ENCODE measurements around the gene SEPHS1.
"Not testable (repeated sequence)": the region's sequence is repeated elsewhere in the genome, so short reads cannot be mapped to it uniquely, and the experiment has no call there.

The SEPHS1 gene, protein sequence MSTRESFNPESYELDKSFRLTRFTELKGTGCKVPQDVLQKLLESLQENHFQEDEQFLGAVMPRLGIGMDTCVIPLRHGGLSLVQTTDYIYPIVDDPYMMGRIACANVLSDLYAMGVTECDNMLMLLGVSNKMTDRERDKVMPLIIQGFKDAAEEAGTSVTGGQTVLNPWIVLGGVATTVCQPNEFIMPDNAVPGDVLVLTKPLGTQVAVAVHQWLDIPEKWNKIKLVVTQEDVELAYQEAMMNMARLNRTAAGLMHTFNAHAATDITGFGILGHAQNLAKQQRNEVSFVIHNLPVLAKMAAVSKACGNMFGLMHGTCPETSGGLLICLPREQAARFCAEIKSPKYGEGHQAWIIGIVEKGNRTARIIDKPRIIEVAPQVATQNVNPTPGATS

DNA sequence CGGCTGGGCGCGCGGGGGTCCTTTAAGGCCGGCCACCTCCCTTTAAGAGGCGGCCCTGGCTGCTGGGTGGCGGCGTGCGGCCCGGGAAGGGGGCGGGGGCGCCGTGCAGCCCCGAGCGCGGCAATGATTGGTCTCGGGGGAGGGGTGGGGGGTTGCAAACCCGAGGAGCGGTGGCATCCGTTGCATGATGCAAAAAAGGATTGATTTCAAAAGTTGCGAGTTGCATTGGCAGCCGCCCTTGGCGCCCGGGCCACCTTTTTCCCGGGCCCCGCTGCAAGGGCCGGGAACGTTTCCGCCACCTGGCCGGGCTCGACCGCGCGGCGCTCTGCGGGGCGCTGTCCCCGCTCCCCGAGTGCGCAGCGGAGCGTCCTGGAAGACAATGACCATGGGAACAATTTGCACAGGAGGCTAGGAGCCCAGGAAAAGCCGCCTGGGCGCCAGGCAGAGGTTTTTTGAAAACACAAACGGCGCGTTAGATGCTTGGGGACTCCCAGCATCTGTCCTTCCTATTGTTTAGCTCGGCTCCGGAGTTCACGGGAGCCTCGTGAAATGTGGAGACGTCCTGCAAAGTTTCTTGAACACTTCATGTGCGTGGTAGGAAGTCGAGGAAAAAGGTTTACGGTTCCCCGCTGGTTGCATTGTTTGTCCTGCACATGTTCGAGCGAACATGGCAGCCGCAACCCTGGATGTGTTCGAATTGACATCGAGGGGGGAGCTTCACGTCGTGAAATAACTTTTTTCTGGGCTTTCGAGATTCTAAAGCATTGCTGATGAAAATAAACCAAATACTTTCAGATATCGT is at the start of gene SEPHS1:
TSS of gene SEPHS1 (minus strand) at position 78 of the 802 bp plus-strand sequence. CDS start 3,343 bp downstream, outside the sequence.
- peak; percentile 54 for DNase-seq (ENCODE audit: low read depth)

DNA sequence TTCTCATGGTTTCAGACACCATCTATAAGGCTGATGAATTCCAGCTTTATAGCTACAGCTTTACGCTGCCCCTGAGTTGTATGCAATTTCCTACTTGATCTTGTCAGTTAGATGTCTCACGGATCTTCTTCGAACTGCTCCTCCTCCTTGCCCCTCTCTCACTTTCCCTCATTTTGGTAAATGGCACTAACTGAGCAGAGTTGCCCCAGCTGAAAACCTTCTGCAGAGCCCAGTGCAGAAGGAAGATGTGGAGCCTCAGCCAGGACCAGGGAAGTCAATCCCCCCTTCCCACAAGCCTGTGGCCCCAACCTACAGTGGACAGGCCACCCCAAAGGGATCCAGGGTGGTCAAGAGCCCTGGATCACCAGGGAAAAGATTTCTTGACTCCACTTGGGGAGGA is 49.0 kb upstream of the SEPHS1 start:
- no peak for DNase-seq (ENCODE audit: low read depth)

DNA sequence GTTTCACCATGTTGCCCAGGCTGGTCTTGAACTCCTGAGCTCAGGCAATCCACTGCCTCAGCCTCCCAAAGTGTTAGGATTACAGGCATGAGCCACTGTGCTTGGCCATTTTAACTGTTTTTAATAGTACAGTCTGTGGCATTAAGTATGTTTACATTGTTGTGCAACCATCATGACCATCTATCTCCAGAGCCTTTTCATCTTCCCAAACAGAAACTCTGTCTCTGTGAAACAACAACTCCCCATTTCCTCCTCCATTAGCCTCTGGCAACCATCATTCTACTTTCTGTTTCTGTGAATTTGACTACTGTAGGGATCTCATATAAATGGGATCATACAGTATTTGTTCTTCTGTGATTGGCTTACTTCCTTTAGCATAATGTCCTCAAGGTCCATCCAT is 48.3 kb upstream of the SEPHS1 start:
- peak; percentile 47 for DNase-seq (ENCODE audit: low read depth)

DNA sequence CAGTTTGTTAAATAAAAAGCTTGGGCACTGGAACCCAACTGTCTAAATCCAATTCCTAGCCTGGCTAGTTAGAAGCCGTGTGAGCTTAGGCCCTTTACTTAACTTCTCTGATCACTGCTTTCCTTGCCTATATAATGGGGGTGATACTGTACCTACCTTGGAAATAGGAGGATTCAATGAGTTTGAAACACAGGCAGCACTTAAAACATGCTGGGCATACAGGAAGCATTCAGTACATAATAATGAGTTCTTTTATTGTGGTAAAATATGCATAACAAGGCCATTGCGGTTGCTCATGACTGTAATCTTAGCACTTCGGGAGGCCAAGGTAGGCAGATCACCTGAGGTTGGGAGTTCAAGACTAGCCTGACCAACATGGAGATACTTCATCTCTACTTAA is 47.4 kb upstream of the SEPHS1 start:
- no peak for DNase-seq (ENCODE audit: low read depth)

DNA sequence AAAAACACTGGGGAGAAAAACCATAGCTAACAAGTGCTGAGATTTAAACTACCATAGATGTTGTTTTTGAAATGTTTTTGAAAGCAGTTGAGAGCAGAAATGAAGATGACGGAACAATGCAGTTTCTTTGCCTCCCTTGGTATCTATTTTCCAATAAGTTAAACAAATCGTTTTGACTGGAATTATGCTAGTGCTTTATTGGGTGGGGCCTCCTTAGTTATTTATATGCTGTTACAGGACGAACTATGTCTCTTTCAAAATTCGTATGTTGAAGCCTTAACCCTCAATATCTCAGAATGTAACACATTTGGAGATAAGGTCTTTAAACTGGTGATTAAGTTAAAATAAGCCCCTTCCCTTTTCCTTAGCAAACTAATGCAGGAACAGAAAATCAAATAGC is 45.5 kb upstream of the SEPHS1 start:
- no peak for DNase-seq (ENCODE audit: low read depth)

DNA sequence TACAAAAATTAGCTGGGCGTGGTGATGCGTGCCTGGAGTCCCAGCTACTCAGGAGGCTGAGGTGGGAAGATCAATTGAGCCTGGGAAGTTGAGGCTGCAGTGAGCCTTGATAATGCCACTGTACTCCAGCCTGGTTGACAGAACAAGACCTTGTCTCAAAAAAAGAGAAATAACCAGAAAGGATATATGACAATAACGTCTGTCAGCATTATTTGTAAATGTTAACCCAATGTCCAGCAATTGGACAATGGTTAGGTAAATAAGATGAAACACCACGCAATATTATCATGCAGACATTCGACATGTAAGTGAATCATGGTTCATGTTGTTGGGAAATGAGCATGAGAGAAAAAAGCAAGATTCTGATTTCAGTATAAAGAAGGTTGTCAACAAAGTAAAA is 44.6 kb upstream of the SEPHS1 start:
- DNase-seq (ENCODE audit: low read depth), result no peak

DNA sequence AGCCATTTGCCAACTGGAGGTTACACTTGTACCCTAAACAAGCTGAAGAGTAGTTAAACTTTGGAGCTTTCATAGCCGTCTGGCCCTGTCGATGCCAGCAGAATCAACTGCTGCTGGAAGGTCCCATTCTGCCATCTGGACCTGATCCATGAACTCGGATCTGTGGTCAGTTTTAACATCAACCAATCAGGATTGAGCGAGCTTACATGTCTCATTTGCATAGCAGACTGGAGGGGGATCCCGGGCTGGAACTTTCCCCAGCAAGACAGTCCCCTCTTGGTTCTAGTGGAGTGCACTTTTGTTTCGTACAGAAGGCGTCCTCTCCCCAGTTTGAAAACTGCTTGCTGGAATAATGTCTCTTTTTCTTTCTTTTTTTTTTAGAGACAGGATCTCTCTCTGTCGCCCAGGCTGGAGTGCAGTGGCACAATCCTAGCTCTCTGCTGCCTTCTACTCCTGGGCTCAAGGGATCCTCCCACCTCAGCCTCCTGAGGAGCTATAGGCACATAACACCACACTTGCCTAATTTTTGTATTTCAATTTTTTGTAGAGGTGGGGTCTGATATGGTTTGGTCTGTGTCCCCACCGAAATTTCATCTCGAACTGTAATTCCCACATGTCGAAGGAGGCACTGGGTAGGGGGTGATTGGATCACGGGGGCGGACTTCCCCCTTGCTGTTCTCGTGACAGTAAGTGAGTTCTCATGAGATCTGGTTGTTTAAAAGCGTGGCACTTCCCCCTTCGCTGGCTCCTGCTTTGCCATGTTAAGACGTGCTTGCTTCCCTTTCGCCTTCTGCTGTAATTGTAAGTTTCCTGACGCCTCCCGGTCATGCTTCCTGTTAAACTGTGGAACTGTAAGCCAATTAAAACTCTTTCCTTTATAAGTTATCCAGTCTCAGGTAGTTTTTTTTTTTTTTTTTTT is 42.8 kb upstream of the SEPHS1 start:
- no peak for DNase-seq (ENCODE audit: low read depth)

DNA sequence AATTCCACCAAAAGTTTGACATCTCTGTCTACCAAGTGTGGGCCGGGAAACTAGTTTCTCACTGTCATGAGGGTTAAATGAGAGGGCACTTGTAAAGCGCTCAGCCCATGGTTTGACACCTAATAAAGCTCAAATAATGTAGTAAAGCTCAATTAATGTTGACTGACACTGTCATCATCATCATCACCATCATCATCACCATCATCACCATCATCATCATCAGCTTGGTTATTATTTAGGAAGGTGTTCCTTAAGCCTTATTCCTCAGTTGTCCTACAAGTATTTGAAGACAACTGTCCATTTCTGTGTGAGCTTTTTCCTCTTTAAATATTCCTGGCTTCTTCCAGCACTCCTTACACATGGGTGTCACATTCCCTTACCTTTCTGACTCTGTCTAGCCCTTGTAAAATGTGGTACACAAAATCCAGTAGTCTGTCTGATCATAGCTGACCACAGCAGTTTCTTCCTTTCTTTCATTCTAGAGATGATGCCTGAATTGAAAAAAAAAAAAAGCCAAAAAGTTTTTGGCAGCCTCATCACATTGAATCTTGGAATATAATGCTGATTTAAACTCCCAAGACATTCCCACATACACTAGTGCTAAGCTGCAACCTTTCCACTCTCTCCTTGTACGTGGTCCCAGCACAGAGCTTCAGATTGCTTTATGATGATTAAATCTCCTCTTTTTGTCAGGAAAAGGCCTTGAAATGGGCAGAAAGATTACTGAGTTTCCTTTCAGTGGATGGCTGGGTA is 40.6 kb upstream of the SEPHS1 start:
- no peak for DNase-seq (ENCODE audit: low read depth)

DNA sequence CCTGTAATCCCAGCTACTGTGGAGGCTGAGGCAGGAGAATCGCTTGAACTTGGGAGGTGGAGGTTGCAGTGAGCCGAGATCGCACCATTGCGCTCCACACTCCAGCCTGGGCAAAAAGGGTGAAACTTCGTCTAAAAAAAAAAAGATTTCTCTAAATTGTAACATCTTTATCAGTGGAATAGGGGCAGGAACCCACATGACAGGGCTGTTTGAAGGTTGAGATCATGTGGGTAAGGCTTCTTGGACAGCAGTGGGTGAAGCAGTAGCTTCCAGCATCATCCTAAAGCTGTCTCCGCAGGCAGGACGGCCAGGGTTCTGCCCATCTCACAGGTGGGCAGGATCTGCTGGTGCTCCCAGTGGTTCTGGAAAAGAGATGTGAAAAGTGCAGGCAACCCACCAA is 37.9 kb upstream of the SEPHS1 start:
- no peak for DNase-seq (ENCODE audit: low read depth)

DNA sequence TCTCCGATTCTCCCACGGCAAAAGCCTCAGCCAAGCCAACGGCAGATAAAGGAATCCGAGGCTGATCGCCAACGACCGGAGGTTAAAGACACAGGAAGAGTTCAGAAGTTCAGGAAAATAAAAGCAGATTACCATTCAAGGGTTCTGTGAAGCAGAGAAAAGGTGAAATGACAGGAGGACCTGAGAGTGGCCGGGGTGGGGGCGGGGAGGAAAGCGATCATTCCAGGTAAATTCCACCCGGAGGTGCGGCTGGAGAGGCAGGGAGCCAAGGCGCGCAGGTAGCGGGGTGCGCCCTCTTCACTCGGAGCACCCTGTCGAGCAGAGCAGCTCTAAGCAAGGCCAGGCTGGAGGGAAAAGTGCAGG is 35.3 kb upstream of the SEPHS1 start:
- peak; percentile 3 for DNase-seq (ENCODE audit: low read depth)

DNA sequence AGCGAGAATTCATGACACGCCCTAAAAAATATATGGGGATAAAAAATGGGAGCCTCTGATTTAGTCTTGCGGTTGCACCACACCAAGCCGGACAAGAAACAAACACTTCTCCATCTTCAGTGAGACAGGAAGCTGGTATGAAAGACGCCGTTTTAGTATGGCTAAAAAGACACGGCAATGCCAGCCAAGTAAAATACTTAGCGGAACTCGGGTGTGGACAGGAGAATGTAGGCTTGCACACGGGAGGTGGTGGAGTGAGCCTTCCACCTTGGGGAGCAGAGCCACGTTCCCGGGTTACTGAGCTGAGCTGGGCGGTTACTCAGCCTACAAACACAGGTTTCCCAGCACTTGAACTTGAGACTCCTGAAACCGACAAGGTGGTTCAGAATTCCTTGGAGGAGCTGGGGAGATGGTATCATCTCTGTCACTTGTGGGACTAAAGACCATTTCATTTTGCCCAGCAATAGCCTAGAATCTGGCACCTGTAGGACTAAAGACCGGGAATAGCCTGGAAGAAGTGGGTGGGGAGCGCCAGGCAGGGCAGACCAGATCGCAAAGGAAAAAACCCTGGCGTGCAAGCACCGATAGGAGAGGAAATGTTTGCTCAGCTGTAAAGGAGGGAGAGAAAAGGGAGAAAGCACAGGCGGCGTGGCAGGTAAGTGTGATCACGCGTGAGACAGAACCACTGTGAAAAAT is 34.8 kb upstream of the SEPHS1 start:
- peak; percentile 13 for DNase-seq (ENCODE audit: low read depth)

DNA sequence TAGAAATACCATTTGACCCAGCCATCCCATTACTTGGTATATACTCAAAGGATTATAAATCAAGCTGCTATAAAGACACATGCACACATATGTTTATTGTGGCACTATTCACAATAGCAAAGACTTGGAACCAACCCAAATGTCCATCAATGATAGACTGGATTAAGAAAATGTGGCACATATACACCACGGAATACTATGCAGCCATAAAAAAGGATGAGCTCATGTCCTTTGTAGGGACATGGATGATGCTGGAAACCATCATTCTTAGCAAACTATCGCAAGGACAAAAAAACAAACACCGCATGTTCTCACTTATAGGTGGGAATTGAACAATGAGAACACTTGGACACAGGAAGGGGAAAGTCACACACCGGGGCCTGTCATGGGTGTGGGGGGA is 31.0 kb upstream of the SEPHS1 start:
- DNase-seq (ENCODE audit: low read depth), result not testable (repeated sequence)

DNA sequence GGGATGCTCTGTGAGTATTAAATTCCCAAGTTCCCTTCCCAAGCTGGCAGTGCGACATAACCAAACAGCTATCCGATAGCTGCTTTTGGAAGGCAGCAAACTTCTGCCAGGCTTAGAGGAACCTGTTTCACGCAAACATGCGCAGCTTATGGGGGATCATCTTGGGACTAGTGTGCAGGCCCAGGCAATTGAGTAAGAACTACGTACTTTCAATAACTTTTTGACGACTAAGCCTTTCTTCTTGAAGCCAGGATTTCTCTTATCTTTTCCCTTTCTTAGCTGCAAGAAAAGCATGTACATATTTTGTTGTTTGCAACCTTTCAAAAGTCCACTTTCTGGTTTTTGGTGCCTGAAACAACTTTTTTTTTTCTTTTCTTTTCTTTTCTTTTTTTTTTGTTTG is 28.7 kb upstream of the SEPHS1 start:
- no peak for DNase-seq (ENCODE audit: low read depth)

DNA sequence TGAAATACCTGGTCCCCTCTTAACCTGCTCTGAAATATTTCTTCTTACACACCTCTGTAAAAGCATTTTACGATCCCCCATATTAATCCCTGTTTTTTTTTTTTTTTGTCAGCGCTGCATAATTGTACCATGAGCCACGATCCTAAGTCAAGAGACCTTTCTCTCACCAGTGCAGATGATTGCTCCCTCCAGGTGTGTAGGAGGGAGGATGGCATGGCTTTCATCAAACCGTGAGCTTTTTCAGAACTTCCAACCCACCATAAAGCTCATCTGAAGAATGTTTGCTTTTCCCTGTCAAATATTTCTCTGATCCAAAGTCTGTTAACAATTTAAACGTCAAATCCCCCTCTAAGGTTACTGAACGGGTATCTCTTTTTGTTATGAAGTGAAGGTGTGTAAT is 28.2 kb upstream of the SEPHS1 start:
- DNase-seq (ENCODE audit: low read depth), result no peak

DNA sequence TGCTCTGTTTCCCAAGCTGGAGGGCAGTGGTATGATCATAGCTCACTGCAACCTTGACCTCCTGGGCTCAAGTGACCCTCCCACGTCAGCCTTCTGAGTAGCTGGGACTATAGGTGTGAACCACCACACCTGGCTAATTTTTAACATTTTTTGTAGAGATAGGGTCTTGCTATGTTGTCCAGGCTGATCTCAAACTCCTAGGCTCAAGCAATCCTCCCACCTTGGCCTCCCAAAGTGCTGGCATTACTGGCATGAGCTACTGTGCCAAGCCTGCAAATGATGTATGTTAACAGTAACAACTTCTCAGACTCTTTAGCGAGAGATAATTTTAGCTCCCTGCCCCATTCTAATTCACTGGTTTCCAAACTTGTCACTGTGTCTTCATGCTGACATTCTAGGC is 27.7 kb upstream of the SEPHS1 start:
- DNase-seq (ENCODE audit: low read depth), result no peak

DNA sequence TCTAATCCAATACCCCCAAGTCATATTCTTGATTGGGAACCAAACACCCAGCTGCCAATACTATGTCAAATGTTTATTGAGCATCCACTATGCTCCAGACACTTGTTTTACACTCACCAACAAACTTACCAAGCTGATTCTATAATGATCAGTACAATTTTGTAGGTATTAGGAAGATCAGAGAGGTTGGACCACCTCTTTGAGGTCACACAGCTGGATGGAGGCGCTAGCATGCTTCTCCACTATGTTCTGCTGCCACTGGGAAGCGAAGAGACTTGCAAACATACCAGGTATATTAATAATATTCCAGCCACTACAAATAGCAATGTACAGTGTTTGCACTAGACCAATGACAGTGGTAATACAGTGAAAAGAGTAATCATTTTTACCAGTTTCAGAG is 25.6 kb upstream of the SEPHS1 start:
- DNase-seq (ENCODE audit: low read depth), result no peak

DNA sequence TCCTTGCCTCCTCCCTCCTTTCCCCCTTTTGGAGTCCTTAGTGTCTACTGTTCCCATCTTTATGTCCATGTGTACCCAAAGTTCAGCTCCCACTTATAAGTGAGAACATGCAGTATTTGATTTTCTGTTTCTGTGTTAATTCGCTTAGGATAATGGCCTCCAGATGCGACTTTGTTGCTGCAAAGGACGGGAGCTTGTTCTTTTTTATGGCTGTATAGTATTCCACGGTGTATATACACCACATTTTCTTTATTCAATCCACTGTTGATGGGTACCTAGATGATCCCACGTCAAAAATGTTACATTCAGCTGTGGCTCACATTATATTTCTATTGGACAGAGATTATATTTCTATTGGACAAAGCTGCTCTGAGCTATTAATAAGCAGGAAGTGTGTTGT is 24.4 kb upstream of the SEPHS1 start:
- no peak for DNase-seq (ENCODE audit: low read depth)

DNA sequence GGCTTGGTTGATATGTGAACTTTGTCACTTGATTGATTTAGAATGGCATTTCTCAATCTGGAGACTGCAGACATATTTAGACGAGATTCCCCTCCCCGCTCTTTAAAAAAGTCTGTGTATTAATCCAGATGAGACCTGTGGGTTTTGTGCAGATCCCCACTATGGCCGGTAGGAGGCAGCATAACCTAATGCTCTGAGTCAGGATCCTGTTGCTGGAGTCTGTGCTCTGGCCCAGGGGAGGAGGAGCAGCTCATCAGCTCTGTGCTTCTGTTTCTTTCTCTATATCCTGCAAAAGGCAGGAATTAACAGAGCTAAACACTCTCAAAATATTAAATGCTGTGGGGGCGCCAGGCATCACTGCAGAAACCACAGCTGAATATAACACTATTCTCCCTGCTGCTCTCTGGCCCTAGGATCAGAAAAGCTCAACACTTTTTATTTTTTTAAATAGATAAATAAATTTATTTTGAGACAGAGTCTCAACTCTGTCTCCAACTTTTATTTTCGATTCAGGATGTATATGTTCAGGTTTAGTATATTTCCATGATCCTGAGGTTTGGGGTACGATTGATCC is 23.9 kb upstream of the SEPHS1 start:
- DNase-seq (ENCODE audit: low read depth), result peak; percentile 79

DNA sequence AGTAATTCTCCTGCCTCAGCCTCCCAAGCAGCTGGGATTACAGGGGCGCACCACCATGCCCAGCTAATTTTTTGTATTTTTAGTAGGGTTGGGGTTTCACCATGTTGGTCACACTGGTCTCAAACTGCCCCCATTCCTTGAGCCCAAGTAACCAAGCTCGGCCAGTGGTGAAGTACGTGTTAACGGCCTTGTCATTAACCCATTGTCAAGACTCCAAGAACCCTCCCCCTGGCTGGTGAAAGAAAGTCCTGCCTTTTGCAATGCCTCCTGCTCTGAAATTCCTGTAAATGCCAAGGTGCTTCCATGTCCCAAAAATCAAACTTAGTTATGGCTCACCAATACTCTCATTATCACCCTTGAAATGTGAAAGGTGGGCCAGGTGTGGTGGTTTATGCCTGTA is 18.8 kb upstream of the SEPHS1 start:
- no peak for DNase-seq (ENCODE audit: low read depth)

DNA sequence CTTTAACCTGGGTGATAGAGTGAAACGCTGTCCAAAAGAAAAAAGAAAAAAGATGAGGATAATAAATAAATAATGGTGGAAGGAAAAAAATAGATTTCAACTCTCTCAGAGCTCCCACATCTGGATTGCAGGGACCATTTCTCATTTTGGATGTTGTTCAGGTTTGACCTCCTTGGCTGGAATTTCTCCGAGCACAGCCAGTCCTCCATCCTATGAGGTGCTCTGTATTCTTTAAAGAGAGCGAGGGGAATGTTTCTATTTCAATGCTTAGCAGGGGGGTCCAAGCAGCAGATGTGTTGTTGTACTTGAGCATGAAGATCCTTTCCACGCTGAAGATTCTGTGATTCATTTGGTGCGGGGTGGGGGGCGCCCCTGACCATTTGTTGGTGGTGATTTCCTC is 17.7 kb upstream of the SEPHS1 start:
- no peak for DNase-seq (ENCODE audit: low read depth)

DNA sequence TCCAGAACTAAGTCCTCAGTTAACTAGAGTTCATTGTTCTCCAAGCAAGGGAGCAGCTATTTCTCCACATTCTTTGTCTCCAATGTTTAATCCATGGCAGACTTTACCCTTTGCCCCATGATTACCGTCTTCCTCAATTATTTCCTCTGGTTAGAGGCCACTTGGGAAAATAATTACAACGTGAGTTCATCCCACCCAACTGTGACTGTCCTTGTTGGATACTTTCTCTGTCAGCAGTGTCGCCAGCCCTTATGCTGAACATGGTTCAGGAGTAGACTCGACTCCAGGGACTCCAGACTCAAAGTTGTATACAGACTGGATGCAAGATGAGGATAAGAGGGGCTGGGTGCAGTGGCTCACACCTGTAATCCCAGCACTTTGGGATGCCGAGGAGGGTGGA is 17.1 kb upstream of the SEPHS1 start:
- no peak for DNase-seq (ENCODE audit: low read depth)

Data from iris pigment epithelial cell (primary cell).